Jurkat, Clone E6-1 (cell line): ENCODE data around the gene KHSRP.

ENCODE experiments used
- DNase-seq: peaks from one replicate; pipeline ENCODE4 v3.0.0-alpha.2; 2011; ENCODE audit warnings: low read depth, low spot score
- H3K4me3 ChIP-seq: 2 replicates; pipeline ENCODE4 v1.5.1; 2011; ENCODE audit warnings: mild to moderate bottlenecking, low read length, control low read depth, moderate library complexity

KHSRP gene

DNA sequence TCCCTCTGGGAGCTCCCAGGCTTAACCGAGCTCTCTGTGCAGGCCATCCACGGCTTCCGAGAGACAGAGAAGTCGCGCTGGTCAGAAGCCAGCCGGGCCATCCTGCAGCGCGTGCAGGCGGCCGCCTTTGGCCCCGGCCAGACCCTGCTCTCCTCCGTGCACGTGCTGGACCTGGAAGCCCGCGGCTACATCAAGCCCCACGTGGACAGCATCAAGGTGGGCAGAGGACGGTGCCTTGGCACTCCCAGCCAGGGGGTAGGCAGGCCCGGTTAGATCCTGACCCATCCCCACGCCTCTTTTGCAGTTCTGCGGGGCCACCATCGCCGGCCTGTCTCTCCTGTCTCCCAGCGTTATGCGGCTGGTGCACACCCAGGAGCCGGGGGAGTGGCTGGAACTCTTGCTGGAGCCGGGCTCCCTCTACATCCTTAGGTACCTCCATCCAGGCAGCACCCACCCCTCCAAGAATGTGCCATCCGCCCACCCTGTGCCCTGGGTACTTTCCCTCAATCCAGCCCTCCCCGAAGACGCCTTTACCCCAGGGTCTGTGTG, 50.4 kb downstream of the KHSRP start:
- no peak for DNase-seq
- H3K4me3 ChIP-seq, result peak overlapping the region; percentile 58

GRCh38 chr19:6373813-6374108, 50.9 kb downstream of the KHSRP start:
- no peak for DNase-seq
- peak overlapping the region; percentile 58 for H3K4me3 ChIP-seq

GRCh38 chr19:6373096-6373812, 51.4 kb downstream of the KHSRP start:
- DNase-seq, result peak; percentile 96
- H3K4me3 ChIP-seq, result peak overlapping the region; percentile 70

- H3K4me3 ChIP-seq, result peak within 1 kb of the TSS; percentile 70
- DNase-seq, result peak; percentile 100
Observed at GRCh38 chr19:6372594-6373095, 52.0 kb downstream of the KHSRP start, which contains the start of gene ALKBH7. Gene ALKBH7, plus strand, starts transcription at chr19:6372794. Its CDS starts 27 bp downstream, at chr19:6372821.

DNA sequence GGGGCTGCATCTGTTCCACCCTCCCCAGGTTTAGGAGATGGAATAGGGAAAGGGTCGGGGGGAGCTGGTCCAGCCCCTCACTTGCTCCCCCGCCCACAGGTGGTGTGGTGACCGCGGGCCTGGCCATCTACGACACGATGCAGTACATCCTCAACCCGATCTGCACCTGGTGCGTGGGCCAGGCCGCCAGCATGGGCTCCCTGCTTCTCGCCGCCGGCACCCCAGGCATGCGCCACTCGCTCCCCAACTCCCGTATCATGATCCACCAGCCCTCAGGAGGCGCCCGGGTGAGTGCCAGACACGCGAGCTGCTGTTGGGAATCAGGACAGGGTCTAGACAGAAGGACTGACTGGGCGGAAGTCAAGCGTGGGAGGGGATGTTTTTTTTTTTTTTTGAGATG, 60.3 kb downstream of the KHSRP start:
- H3K4me3 ChIP-seq, result no peak overlapping the region

More for the DNA sequence above, 60.3 kb downstream of the KHSRP start:
- DNase-seq, result no peak
